ENCODE results near the gene CAB39L.

DNA sequence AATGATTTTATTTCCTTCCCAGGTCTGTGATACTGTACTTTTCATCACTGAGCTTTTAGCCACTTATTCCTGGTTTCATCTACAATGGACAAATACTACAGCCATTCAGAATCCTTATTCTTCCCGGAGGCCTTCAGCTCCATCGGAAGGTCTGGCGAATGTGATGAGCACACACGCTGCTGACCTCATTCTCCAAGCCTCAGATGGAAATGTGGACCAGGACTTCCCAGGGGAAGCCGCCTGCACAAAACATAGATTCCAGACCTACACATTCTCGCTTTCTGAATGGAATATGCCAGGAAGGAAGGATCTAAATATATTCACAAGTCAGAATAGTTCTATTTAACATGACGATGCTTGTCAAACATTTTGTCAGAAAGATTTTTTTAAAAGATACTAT, 120.5 kb downstream of the CAB39L start:
- TF ChIP-seq, protein P1, sequence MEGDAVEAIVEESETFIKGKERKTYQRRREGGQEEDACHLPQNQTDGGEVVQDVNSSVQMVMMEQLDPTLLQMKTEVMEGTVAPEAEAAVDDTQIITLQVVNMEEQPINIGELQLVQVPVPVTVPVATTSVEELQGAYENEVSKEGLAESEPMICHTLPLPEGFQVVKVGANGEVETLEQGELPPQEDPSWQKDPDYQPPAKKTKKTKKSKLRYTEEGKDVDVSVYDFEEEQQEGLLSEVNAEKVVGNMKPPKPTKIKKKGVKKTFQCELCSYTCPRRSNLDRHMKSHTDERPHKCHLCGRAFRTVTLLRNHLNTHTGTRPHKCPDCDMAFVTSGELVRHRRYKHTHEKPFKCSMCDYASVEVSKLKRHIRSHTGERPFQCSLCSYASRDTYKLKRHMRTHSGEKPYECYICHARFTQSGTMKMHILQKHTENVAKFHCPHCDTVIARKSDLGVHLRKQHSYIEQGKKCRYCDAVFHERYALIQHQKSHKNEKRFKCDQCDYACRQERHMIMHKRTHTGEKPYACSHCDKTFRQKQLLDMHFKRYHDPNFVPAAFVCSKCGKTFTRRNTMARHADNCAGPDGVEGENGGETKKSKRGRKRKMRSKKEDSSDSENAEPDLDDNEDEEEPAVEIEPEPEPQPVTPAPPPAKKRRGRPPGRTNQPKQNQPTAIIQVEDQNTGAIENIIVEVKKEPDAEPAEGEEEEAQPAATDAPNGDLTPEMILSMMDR (optimal IDR thresholded peaks at IDR 0.05 in 1 of 3, IDR thresholded peaks at IDR 0.05 in 1 of 3, conservative IDR thresholded peaks at IDR 0.05 in 1 of 3; ENCODE audit: extremely low read depth in 1 of 3, insufficient read depth in 2 of 3, low read length in 3 of 3): no peak
- no peak for TF ChIP-seq EZH2 (IDR thresholded peaks at IDR 0.05; ENCODE audit: low read length)

Measured in keratinocyte (primary cell).